Stimulated activated CD8-positive, alpha-beta memory T cell treated with anti-CD3 and anti-CD28 coated beads, Interleukin-15, amount 100 ng/mL, for 1 hour (primary cell): ENCODE results near the gene B4GALNT4.
"Not testable (repeated sequence)": the region's sequence is repeated elsewhere in the genome, so short reads cannot be mapped to it uniquely, and the experiment has no call there.

Source experiments
- DNase-seq: peaks from one replicate; pipeline ENCODE4 v3.0.0-alpha.2; 2020; ENCODE audit warnings: low read depth

The B4GALNT4 gene

GRCh38 chr11:422249-422656 lies 53.0 kb downstream of the B4GALNT4 start:
- DNase-seq, result no peak

DNA sequence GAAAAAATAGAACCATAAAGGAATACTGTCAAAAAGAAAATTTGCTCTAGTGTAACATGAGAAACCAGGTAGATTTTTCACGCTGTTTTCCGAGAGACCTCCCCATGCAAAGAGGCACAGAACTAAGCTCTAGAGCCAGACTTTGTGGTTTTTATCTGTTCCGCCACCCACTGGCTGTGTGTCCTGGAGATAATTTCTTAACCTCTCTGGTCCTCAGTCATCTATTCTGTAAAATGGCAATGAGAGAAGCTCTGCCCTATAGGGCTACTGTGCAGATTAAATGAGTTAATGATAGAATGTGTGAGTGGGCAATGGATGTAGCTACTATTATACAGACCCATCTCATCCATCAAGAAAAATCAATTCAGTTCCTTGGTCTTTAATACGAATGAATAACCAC lies 54.9 kb downstream of the B4GALNT4 start:
- DNase-seq, result no peak

DNA sequence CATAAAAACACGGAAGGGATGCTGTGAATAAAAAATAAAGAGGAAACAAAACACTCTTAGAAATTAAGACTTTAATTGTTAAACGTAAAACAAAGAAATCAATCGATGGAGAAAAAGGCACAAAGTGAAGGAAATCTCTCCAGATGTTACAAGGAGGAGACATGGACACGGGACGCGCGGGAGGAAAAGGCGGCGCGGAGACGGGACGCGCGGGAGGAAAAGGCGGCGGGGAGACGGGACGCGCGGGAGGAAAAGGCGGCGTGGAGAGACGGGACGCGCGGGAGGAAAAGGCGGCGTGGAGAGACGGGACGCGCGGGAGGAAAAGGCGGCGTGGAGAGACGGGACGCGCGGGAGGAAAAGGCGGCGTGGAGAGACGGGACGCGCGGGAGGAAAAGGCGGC lies 55.5 kb downstream of the B4GALNT4 start:
- DNase-seq, result not testable (repeated sequence)

DNA sequence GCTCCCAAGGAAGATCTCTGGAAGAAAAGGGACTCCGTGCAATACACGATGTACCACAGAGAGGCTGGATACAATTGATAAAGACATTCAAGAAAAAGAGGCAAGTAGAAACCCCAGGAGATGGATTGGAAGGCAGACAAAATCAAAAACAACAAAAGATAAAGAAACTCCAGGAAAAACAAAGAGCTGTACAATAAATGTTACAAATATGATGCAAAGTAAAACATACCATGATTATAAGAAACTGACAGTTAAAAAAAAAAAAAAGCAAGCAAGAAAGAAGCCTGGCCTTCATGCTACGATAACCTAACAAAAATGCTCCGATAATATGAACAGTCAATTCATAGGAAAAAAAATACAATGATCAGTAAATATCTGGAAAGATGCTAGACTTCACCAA lies 56.0 kb downstream of the B4GALNT4 start:
- DNase-seq, result no peak

GRCh38 chr11:426851-427250 lies 57.6 kb downstream of the B4GALNT4 start:
- no peak for DNase-seq

DNA sequence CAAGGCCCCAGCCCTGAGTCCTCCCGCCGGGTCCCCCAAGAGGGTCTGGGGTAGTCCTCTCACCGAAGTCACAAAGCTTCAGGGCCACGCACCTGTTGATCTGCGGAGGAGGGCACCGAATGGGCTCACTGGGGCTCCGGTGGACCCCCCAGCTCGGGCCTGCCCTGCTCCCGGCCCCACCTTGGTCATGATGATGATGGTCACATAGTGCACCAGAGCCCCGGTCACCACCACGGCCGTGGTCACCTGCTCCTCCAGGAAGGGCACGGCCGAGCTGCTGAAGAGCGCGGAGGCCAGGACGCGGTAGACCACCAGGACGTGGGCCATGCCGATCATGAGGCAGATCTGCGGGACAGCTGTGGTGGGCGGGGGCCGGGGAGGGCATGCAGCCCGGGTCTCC lies 59.0 kb downstream of the B4GALNT4 start:
- DNase-seq, result no peak

DNA sequence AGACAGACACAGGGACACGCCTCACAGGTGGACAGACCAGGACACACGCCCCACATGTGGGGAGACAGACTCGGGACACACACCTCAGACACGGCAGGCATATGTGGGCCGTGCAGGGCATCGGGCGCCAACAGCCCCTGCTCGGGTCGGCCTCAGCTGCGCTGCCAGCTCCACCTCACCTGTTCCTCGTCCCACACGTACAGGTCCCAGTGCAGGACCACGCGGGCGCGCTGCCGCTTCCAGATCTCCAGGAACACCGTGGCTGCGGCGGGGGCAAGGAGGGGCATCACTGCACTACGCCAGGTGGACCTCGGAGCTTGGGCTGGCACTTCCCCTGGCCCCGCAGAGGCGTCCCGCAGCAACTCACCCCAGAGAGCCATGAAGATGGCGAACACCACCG lies 60.1 kb downstream of the B4GALNT4 start:
- no peak for DNase-seq

GRCh38 chr11:429931-430456 lies 60.7 kb downstream of the B4GALNT4 start:
- DNase-seq, result no peak
